NCI-H1092 treated with DMSO at 0.1 percent for 48 hours (cell line): ENCODE results near the gene TLE4.
"Not testable (repeated sequence)": the region's sequence is repeated elsewhere in the genome, so short reads cannot be mapped to it uniquely, and the experiment has no call there.

Experiments used
- DNase-seq: peaks from one replicate; lab custom pipeline; 2025; lab: John Stamatoyannopoulos, UW

Gene TLE4

GRCh38 chr9:79604149-79604548 lies 32.4 kb downstream of the TLE4 start:
- no peak for DNase-seq

DNA sequence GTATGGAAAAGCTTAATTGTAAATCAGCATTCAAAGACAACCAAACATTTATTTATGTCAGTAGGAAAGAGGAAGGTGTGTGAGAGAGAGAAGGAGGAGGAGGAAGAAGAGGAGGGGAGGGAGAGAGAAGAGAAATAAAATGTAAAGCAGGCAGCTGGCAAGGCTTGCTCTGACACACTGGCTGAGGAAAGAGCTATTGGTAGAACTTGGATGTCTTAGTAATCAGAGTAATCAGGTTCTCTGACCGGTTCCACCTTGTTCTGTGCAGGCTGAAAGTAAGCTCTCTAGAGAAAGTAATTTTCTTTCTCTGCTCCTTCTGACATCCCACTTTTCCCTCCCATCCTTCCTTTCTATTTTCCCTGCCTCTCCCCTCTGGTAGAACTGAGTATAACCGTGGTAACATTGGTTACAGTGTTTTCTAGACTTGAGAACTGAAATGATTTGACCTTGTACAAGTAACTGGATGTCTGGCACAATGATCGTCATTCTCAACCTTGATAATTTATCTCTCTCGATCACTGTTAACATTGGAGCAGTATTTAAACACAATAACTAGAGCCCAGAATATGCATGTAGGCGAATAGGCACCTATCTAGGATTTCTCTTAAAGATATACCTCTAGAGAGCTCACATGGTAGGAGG lies 33.3 kb downstream of the TLE4 start:
- no peak for DNase-seq

- not testable (repeated sequence) for DNase-seq
Measured at GRCh38 chr9:79606529-79606928, 34.8 kb downstream of the TLE4 start.

DNA sequence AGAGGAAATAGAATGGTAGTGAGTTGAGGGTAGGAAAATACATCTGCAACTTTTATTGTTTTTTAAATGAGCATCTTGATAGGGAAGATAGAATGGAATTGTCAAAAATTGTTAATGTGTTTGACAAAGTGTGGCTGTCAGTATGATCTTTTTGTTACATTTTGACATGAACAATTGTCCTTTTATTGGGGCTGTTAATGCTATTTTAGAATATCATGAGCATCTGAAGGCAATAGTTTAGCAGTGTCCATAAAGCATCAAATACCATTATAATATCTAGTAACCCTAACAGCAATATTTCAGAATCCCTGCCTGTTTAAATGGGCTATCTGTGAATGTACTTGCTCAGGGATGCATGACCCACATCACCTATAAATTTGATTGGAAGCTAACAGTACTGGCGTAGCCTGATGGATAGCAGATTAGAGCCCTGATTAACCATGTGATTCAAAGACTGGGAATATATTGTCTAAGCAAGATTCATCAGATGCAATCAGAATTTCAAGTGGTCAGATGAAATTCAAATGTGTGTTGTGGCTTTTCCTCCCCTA lies 37.8 kb downstream of the TLE4 start:
- no peak for DNase-seq

GRCh38 chr9:79610019-79610631 lies 38.4 kb downstream of the TLE4 start:
- peak; percentile 54 for DNase-seq

GRCh38 chr9:79610791-79611614 lies 39.2 kb downstream of the TLE4 start:
- DNase-seq, result no peak

DNA sequence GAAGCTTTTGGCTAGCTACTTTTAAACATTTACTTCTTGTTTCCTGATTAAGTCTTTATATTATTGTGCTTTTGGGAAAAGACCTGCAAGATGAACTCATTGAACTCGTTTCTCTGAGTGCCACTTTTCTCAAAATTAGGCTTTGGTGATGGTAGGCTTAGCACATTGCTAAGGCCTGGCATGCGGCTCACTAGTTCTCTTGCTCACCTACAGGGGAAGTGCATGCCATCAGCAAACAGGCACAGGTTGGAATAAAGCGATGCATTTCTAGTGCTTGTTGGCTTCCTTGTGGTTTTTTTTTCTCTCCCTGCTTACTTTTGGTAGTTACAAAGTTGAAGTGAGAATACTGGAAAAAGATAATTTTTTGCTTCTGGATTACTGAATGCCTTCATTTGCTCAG lies 41.4 kb downstream of the TLE4 start:
- no peak for DNase-seq

DNA sequence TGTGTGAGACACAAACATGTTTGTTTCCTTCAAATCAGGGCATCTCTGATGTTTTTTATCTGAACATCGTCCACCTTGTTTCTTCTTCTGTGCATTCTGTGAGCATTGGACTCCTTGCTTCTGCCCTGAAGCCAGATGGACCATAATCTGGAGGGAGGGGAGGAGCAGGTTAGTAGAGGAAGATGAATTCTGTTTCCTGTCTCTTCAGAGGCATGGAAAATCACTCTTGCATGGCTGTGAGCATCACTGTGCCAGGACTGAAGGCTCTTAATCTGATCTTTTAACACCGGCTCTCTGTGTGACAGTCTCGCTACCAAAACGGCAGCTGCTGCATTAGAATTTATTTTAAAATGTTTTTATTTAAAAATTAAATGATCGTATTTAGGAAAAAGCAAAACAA lies 43.3 kb downstream of the TLE4 start:
- DNase-seq, result no peak

- DNase-seq, result no peak
Measured at GRCh38 chr9:79616013-79616412, 44.2 kb downstream of the TLE4 start.

GRCh38 chr9:79616971-79617370 lies 45.2 kb downstream of the TLE4 start:
- no peak for DNase-seq

DNA sequence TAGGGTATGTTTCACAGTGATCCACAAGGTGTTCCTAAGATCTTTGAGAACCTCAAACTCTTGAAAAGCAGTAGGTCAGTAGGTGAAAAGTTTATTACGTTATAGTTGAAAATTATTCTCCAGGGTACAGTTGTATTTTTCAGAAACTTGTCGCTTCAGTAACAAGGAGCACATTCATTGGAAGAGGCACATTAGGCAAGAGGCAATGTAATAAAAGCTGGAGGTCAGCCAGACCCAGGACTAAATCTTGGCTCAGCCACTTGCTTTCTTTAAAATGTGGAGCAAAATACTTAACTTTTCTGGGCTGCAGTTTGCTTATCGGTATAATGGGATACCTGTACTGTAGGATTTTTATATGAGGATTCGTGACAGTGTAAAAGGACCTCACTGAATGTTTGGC lies 45.6 kb downstream of the TLE4 start:
- DNase-seq, result no peak

- no peak for DNase-seq
Measured at GRCh38 chr9:79619930-79620329, 48.2 kb downstream of the TLE4 start.

DNA sequence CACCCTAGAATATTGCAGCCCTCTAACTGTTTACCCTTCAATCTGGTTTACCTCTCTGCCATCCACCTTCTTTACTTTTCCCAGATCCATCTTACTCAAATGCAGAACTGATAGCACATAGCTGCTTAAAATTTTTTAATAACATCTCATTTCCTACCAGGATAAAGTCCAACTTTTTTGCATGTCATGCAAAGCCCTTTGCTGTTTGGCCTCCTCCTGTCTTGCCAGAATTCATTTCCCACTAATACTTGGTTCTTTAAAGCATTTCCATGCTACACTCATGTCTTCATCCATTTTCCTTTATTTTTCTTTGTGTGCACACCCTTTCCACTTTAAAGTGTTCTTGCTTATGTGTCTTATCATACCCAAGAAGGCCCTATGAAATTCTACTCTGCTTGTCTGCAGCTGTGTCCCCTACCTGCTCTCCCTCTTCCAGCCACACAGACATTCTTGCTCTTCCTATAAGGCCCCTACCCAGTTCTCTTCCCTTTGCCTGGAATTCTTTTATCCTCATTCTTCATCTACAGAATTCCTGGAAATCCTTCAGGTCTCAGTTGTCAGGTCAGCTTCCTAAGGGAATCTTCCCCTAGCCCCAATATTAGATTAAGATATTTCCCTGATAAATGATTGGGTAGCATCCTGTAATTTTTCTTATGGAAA lies 50.3 kb downstream of the TLE4 start:
- DNase-seq, result no peak

DNA sequence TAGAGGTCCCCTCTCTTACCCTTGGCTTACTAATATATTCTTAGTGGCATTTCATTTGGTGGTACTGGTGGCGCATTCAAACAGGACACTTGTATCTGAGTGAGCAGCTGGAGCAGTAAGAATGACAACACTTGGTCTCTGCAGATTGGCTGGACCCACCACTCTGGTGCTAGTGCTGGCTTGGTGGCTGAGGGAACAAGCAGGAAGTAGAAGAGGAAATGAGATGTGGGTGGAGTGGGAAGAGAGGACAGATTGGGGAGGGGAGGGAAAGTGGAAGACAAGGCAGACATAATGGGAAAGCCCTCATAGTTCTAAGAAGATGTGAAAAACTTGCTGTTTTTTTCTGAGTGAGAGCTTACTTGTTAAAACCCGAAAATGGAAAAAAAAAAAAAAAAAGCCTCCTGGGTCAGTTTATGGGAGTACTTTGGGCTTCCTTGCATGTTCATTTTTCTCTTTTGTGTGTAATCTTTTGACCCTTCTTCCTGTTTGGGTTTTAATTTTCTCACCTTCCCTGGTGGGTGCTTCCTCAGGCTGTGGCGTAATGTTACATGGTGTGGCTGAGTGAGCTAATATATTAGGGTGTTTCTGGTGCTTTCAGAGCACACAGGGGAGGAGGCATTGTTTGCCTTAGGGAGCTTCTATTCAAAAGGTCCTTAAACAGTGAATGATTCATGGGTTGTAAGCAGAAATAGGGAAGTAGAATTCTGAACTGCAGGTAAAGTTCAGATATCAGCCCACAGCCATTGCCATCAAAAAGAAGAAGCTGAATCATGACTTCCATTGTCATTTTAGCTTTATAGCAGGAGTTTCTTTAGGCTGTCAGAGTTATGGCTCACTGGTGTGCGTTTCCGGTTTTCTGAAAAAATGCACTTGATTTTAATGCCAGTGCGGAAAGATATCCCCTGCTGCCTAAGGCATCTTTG lies 52.3 kb downstream of the TLE4 start:
- DNase-seq, result peak; percentile 19

- DNase-seq, result no peak
Measured at GRCh38 chr9:79629721-79630120, 58.0 kb downstream of the TLE4 start.

- DNase-seq, result no peak
Measured at GRCh38 chr9:79630521-79631403, 59.0 kb downstream of the TLE4 start.

GRCh38 chr9:79632060-79632459 lies 60.3 kb downstream of the TLE4 start:
- DNase-seq, result no peak

DNA sequence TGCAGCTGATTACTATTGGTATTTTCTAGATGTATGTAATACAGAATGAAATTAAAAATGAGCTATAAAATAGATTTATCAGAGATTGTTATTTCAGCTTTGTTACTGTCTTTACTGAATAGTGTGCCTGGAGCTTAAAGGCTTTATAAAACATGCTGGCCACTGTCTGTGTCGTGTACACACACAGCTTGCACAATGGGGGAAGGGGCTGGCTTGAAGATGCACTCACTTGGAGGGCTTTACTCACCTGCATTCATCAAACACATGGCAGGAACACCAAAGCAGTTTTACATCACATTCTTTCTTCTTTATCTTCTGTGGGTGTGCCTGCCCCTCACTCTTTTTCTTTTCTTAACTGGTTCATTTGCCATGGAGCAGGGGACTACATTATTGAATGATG lies 60.9 kb downstream of the TLE4 start:
- DNase-seq, result no peak

DNA sequence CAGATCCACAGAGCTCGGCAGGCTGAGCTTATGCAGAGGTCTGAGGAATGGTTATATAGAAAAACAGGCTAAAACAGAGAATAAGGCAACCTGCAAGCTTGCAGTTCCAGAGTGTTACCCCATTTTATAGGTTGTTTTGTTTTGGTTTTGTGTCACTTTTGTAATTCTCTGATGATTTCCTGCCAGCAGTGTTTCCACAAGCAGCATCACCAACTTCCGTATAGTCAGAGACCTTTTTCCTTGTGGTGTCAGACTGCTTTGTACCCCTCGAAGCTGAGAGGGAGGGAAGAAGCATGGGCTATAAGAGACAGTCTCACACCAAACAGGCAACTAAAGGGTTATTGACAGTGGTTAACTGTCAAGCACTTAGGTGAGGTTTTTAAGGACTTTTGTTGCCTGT lies 61.8 kb downstream of the TLE4 start:
- DNase-seq, result no peak

DNA sequence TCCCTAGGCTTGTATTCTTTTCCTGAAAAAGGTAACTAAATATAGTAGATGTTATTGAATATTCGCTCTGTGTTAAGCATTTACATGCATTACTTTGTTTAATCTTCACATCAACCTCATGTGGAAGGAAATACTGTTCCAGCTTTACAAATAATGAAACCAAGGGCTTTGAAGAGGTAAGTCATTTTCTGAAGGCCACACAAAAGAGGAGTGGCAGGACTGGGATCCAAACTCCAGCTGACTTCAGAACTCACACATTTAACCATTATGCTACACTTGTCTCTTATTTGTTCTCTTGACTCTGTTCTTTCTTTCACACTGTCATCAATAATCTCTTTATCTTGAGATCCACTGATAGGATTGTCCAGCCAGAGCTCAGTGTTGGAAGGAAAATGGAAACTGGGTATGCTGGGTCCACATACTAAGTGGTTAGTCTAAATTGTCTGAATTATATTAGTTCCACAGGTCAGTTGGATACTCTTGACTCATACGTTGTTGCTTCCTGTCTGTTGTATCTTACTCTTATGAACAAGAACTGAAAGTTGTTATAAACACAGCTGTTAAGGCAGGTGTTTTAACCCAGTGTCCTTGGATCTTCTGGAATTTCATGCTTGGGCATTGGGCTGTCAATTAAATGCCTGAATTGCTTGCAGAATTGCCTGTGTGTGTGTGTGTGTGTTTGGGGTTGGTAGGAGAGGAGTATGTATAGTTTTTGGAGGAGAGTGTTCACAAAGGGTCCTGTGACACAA lies 65.6 kb downstream of the TLE4 start:
- no peak for DNase-seq
